SH-SY5Y (cell line): ENCODE data around the gene NOL7.

ENCODE experiments used
- GATA2 ChIP-seq: IDR thresholded peaks from 2 replicates; pipeline ENCODE4 v1.6.1; 2011; ENCODE audit warnings: mild to moderate bottlenecking, low read depth, low read length
- GATA3 ChIP-seq: IDR thresholded peaks from 2 replicates; pipeline ENCODE4 v1.6.1; 2011; ENCODE audit warnings: low read depth, mild to moderate bottlenecking, low read length, moderate library complexity

NOL7 gene

GRCh38 chr6:13614126-13614925, 809 bp upstream of the NOL7 start:
- TF ChIP-seq GATA3 (no peak), GATA2 (no peak)

- no peak for TF ChIP-seq GATA2
Measured at GRCh38 chr6:13615792-13616120, 621 bp downstream of the NOL7 start.

- TF ChIP-seq GATA3 (no peak), GATA2 (no peak)
Measured at GRCh38 chr6:13617066-13617465, 1.9 kb downstream of the NOL7 start.

GRCh38 chr6:13624871-13625288, 9.7 kb downstream of the NOL7 start:
- TF ChIP-seq GATA3 (no peak), GATA2 (no peak)

- no peak for TF ChIP-seq GATA3
- TF ChIP-seq GATA2 = no peak
Measured at GRCh38 chr6:13629459-13630116, 14.5 kb downstream of the NOL7 start.

DNA sequence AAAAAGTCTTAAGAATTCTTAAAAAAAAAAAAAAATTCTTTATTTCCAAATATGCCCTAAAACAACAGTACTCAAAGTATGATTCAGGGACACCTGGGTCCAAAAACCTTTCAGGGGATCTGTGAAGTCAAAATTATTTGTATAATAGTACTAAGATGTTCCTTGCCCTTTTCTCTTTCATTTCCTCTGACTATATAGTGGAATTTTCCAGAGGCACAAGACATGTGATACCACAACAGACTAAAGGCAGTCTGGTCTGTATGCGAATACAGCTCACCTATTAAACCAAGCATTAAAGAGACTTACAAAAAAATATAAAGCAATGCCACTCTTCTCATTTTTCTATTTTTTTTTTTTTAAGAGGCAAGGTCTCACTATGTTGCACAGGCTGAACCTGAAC, 15.4 kb downstream of the NOL7 start:
- TF ChIP-seq GATA2 = no peak
- TF ChIP-seq GATA3 = no peak

- TF ChIP-seq GATA2 = no peak
- no peak for TF ChIP-seq GATA3
Measured at GRCh38 chr6:13633343-13633742, 18.2 kb downstream of the NOL7 start.

- no peak for TF ChIP-seq GATA3
- no peak for TF ChIP-seq GATA2
Measured at GRCh38 chr6:13635948-13636658, 21.0 kb downstream of the NOL7 start.

GRCh38 chr6:13638014-13638413, 22.9 kb downstream of the NOL7 start:
- TF ChIP-seq GATA3 (no peak), GATA2 (no peak)

- TF ChIP-seq GATA3 = no peak
- TF ChIP-seq GATA2 = no peak
Measured at GRCh38 chr6:13638626-13639025, 23.5 kb downstream of the NOL7 start.

DNA sequence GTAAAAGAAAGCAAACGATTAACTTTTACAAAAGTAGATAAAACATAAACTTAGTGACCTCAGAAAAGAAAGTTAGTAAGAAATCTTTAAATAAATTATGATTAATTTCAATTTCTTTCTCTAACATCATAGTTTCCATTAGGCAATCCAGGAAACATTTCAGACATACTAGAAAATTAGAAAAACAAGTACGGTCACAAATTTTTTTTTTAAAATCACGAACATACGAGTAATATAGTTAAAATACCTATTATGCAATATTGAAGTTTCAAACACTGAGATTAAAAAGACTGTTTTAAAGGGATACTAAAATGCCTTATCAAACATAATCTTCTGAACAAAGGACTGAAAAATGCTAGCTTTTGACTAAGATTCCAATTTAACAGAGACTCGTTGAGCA, 26.2 kb downstream of the NOL7 start:
- no peak for TF ChIP-seq GATA3
- TF ChIP-seq GATA2 = no peak

- TF ChIP-seq GATA3 (no peak), GATA2 (no peak)
Measured at GRCh38 chr6:13643125-13643524, 28.0 kb downstream of the NOL7 start.

- TF ChIP-seq GATA2 (no peak), GATA3 (no peak)
Measured at GRCh38 chr6:13648850-13649249, 33.7 kb downstream of the NOL7 start.

- TF ChIP-seq GATA3 = no peak
- no peak for TF ChIP-seq GATA2
Measured at GRCh38 chr6:13649393-13649792, 34.3 kb downstream of the NOL7 start.

- peak; percentile 40; the same call in 1 of the 2 replicates for TF ChIP-seq GATA3
- TF ChIP-seq GATA2 = peak; percentile 15; the same call in 1 of the 2 replicates
Measured at GRCh38 chr6:13653296-13653695, 38.2 kb downstream of the NOL7 start.

DNA sequence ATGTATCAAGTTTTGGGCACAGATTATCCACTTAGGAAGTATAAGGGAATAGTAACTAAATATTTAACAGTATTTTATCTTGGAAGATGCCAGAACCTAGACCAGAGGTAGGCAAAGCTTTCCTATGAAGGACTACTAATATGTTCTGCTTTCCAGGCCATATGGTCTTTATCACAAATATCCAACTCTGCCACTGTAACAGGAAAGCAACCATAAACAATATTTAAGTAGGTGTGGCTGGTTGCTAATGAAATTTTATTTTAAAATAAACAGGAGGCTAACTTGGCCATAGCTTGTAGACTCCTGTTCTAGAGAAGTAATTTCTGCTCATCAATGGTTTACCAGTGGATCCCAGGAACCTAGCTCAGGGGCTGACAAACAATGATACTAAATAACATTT, 39.4 kb downstream of the NOL7 start:
- TF ChIP-seq GATA2 = no peak
- no peak for TF ChIP-seq GATA3

DNA sequence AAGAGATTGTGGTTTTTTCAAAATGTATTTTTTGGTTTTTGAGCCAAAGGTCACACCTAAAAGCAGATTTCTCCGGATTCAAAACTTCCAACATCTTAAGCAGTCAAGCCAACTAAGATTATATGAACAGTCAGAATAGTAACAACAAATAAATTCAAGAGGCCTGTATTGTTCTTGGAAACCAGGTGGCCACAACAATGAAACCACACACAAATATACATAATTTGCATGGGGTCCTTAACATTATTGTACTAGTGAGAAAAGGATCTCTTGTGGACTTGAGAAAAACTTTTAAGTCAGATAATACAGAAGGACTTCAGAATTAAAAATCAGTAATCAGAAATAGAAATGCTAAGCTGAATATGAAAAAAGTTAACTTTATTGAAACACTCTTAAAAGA, 40.6 kb downstream of the NOL7 start:
- TF ChIP-seq GATA2 = no peak
- no peak for TF ChIP-seq GATA3
